GM18909 (cell line): ENCODE data around the gene TCF12.

Source experiments
- ATAC-seq: cut with Tn5 transposase; IDR thresholded peaks from one replicate; pipeline ENCODE4 v1.9.1; 2021; ENCODE audit warnings: mild to moderate bottlenecking; ENCODE audit not compliant: unreplicated experiment, poor library complexity

The TCF12 gene

DNA sequence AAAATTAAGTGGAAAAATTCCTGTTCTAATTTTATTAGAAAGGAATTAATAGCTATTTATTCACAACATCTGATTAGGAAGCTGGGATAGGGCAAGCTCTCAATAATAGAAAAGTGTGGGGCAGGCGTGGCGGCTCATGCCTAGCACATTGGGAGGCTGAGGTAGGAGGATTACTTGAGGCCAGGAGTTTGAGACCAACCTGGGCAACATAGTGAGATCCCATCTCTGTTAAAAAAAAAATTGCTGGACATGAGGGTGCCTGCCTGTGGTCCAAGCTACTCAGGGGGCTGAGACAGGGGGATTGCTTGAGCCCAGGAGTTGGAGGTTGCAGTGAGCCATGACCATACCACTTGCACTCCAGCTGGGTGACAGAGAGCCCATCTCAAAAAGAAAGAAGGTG is 119.6 kb downstream of the TCF12 start:
- ATAC-seq = no peak

DNA sequence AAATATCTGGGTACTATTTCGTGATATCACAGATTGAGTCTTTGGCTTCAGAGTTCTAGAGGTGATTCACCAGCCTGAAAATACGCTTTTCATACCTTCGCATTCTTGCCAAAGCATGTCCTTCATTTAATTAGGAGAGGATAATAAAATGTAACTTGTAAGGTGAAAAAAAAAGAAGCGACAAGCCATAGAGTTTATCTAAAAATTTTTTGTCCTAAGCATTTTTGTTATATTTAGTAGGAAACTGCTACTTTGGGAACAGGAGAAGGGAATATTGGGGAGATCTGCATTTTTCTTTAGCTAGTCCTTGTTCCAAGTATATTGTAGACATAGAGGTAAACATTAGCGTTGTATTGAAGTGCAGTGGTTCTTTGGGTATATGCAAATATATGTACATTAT is 120.1 kb downstream of the TCF12 start:
- ATAC-seq = no peak

DNA sequence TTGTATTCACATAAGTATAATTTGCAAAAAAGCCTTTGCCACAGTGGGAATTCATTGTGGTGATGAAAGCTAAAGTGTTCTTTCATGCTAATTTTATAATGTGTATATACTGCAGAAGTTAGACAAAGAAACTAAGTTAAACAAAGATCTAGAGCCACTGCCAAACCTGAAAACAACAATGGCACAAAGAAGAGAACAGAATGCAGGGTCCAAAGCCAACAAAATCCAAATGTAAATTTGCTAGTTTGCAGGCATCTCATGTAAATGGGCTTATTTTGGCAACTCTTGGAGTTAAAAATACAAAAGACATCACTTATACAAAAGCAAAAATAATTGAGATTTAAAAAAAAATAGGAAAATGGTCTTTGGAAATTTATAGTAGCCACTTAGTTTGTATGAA is 123.0 kb downstream of the TCF12 start:
- ATAC-seq = no peak

DNA sequence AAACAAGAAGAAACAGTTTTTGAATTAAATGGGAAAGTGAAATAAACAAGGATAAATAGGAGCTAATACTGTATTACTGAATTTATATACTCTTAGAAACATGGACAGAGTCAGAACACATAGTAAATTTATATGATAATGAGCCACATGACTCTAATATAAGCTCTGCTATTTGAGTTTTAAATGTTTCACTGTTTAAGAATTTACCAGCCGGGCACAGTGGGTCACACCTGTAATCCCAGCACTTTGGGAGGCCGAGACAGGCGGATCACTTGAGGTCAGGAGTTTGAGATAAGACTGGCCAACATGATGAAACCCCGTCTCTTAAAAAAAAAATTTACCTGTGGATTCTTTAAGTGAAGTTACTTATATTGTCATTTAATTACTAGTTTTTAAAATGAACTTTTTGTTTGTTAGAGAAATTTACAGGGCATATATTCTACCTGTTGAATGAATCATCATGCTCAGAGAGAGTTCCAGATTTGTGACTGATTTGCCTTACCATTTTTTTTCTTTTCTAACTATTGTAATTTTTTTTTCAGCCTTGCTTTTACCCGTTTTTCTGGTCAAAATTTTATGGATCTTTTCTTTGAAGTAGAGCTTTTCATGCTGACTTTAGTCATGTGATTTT is 125.7 kb downstream of the TCF12 start:
- no peak for ATAC-seq

GRCh38 chr15:57044970-57045369 is 126.5 kb downstream of the TCF12 start:
- no peak for ATAC-seq

DNA sequence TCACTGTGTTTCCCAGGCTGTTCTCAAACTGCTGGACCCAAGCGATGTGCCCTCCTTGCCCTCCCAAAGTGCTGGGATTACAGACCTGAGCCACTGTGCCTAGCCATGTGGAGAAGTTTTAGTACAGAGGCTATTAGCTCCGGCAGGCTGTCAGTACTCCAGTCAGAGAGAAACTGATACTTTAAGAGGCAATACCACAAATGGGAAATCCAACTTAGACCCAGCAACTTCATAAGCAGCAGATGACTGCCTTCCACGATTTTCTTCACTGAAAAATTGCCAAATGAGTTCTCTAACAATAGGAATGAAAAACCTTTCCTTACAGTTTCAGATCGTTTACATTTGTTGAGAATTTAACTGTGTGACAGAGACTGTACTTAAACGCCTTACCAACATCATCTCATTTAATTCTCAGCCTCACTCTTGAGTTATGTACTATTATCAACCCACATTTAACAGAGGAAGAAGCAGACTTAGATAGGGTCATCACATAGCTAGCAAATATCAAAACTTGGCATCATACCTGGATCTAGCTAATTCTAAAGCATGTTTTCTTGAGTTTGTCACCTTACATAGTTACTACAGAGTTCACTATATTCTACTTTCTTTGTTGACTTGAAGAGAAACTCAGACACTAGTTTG is 127.4 kb downstream of the TCF12 start:
- peak; percentile 80 for ATAC-seq

DNA sequence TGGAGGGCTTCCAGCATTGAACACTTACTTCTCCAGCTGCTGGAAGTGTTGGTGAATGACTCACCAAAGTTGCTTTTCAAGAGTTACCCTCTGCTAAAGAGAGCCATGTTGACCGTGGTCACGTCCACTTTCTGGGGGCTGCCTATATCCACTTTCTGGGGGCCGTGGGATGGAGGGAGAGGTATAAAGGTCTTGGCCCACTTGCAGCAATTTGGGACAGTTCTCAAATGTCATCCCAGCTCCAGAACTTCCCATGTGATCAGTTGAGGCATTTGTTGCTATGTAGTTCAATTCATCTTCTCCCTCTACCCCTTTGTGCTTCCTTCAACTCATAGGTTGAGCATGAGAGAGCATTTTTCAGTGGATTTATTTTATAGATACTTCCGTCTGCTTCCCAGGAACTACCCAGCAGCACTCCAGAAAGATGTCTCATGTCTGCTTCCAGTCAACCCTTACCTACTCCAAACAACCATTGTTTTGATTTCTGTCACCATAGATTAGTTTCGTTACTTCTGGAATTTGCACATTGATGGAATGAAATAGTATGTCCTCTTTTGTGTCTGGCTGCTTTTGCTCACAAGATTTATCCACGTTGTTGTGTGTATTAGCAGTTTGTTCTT is 130.6 kb downstream of the TCF12 start:
- no peak for ATAC-seq

GRCh38 chr15:57053470-57053869 is 135.0 kb downstream of the TCF12 start:
- ATAC-seq = no peak

DNA sequence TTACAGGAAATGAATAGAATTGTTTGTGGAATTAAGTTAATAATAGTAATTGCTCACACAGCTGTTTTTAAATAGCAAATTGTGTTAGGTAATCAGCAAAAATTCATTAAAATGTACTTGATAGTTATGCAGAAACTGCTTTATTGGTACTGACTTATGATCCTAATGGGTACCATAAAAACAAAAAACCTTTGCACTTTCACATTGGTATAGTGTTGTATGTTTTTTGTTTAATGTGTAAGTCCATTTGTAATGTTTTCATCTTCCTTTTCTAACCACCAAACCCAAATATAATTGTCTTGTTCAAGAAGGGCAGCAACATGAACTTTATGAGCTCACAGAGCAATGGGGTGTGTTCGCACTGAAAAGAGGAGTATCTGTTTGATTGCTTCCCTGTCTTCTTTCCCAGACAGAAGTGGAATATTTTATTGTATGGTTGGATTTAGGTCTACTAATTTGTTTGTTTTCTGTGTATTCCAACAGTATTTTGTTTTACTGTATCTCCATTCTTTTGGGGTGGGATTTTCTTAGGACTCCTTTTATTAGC is 135.8 kb downstream of the TCF12 start:
- ATAC-seq = no peak

GRCh38 chr15:57056357-57056756 is 137.9 kb downstream of the TCF12 start:
- no peak for ATAC-seq

DNA sequence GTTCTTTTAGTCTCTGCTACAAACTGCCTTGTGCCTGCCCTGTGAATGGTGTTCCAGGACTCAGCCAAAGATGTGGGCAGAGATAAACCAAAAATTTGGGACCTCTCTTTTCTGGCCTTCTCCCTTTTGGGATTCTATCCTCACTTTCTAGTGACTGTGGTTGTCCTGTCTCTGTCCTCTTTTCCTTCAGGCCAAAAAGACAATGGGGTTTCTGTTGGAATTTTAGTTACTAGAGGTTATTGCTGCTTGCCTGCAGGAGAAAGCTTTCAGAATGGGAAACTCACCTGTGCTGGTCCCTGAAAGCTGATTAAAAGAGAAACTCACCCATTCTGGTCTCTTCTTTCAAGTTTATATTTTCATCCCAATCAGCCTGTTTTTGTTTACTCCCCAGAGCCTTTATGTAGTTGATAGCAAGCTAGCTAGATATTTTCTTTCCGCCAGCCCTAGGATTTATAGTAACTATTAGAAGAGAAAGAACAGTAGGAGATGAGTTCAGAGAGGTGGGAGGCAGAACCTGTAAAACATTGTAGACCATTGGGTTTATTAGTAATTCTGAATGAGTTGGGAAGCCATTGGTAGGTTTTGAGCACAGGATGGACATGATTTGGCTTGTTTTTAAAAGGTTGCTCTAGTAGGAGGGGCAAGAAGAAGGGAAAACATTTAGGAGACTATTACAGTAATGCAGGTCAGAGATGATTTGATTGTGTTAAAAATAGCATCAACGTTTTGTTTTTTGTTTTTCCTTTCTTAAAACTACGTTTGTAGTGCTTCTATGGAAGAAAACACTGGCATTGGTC is 138.9 kb downstream of the TCF12 start:
- no peak for ATAC-seq

- ATAC-seq = no peak
Measured at GRCh38 chr15:57059026-57059660, 140.7 kb downstream of the TCF12 start.

- ATAC-seq = no peak
Measured at GRCh38 chr15:57060799-57061198, 142.4 kb downstream of the TCF12 start.

DNA sequence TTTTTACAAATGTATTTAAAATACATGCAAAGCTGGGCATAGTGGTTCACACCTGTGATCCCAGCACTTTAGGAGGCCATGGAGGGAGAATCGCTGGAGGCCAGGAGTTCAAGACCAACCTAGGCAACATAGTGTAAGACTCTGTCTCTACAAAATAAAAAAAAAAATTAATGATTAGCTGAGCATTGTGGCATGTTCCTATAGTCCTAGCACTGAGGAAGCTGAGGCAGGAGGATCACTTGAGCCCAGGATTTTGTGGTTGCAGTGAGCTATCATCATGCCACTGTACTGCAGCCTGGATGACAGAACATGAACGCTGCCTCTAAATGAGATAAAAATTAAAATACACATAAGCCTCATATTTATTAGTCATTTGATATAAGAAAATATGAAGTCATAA is 142.8 kb downstream of the TCF12 start:
- no peak for ATAC-seq

GRCh38 chr15:57061696-57062095 is 143.3 kb downstream of the TCF12 start:
- ATAC-seq = no peak

DNA sequence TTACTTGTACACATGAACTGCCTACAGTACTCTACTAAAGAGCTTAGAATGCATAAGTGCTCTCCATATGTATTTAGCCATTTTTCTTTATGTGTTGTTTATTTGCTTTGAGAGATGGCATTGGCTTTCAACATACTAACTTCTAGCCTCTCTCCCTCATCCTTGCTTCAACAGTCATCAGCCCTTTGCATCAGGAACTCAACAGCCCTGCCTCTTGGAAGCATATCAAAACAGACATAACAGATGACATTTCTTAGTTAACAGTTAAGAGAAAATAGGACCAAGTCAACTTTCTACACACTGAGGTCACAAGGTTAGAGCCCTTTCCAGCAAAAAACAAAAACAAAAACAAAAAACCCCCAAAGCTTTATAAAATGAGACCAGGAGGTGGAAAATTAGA is 145.6 kb downstream of the TCF12 start:
- ATAC-seq = no peak

DNA sequence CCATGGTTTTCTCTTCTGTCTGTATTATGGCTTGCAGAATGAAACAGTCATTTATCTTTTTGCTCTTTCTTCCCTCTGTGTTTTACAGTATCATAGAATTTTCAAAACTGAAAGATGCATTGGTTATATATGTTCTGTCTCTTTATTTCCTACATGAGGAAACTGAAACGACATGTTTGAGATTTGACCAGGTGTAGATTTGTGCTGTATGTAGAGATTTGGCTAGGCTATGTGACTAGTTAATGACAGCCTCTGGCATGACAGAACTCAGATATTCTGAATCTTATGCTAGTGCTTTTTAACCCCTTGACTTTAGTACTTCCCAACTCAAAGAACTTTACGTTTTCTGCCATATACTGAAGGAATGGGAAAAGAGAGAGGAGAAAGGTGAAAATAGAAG is 151.0 kb downstream of the TCF12 start:
- no peak for ATAC-seq

DNA sequence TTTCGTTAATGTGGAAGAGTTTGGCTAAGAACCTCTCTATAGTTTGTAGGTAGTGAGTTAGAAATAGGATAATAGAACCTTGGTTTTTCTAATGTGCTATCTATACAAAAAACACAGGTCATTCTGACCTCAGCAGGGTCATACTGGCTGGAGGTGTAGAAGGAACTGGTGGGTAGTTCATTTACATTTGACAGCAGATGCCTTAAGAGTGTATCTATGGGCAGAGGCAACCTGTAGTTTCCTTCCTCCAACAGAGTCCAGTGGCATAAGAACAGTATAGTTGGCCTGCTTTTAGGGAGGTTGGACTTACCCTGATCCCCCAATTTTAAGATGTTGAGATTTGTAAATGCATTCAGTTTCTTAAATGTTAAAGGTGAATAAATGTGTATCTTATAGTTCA is 152.2 kb downstream of the TCF12 start:
- no peak for ATAC-seq

- ATAC-seq = no peak
Measured at GRCh38 chr15:57079446-57079845, 161.0 kb downstream of the TCF12 start.

DNA sequence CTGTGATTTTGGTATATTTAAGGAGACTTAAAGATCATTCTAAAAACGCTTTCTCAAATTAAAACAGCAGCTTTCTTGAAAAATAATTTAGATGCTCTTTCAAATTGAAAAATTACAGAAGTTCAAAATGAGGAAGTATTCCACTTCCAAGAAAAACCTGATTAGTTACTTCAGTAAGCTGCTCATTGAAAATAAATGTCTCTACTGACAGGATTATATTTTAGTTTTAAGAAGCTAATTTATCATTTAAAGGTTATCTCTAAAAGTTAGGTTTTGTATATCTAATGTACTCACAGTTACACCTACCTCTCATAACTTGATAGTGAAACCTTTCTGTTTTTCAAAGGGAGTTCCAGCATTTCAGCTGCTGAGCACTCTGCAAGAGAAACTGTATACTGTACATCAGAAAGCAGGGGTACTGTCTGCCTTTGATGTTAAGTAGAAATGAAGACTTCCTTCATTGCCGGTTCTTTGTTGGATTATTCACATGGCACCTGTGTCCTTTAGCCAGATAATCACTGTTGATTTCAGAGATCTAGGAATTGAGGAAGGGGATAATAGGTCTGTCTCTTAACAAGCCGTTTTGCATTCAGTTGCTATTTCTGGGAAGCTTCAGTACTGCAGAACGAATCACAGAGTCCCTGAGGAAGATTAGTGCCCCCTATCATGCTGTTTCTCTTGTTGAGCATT is 161.6 kb downstream of the TCF12 start:
- no peak for ATAC-seq
